Renal cortical epithelial cell (primary cell): Measurements from ENCODE around the gene CRACR2B. TPM values are rescaled to one million over a fixed set of nuclear protein-coding genes. Genes with fewer than 3 reads are reported as not detected.

Source experiments
- DNase-seq: peaks from one replicate; pipeline ENCODE4 v3.0.0-alpha.2; 2011; ENCODE audit warnings: low read depth
- total RNA-seq: library from RNA; depleted of rRNA; stranded (reverse); fragments of >200 nt; gene quantifications from 2 replicates; pipeline ENCODE4 v1.2.3, GENCODE V29; 2014

Gene CRACR2B
- total RNA-seq, 1 donor from 2014 or later, result 3.7 TPM

DNA sequence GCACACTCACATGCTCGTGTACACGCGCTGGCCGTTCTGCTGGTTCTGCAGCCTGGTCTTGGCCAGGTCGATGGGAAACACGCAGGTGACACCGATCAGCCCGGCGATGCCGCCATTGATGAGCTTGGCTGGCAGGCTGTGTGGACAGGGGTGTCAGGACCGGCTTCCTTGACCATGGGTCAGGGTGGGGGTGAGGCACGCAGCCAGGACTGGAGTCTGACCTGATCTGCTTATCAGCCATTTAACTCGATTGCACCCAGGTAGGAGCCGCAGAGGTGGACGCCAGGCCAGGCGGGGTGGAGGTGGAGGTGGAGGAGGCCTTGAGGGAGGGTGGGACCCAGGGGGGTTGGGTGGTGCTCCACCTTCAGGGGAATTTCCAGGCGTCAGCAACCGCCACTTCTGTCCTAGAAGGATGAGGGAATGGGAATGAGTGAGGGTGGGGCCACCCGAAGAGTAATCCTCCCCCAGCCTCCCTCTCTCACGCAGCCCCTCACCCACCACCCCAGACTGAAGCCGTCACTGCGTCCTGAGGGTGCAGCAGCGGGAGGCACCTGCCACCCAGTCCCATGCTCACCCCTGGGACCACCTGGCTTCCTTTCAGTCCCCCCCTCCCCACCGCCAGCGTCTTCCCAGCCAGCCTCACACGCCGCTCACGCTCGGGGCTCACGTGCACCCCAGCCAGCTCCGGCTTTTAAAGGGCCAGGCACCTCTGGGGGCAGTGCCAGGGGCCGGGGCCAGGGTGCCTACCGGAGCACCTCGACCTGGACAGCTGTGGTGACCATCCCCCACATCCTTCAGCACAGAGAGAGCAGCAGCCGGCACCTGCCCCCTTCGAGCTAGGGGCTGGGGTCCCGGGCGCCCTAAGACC, 32.7 kb upstream of the CRACR2B start:
- no peak for DNase-seq

DNA sequence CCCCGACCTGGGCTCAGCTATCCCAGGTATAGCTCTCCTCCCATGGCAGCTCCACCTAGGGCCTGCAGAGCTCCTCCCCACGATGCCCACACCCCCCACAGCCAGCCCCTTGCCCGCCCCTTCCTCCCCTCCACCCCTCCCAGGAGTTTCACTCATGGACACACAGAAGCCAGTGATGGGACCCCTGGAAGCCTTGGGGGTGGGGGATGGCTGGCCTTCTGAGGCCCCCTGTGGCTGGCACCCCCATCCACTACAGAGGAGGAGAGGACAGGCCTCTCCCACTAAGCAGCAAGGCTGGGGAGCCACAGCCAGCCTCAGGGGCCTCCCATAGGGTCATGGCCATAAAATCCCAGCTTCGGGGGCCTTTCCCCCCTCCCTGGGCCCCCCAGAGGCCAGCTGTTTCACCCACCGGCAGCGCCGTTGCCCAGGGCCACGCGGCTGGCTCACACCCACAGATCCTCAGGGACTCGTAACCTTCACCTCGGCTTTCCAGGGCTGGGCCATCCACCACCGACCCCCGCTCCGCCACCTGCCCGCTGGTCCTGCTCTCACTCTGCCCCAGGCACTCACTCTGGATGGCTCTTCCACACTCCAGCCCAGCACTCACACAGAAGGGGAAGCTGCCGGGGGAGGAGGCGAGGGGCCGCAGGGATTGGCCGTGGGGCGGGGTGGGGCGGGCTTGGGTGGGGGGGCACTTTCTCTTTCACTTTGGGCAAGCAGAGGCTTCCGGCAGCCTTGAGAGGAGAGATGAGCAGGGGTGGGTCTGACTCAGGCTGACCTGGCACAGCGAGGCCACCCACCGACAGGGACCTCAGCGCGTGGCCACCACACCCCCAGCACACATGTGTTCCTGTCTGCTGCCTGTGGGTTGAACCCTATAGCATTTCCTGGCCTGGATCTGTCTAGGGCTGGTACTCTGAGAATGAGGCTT, 31.8 kb upstream of the CRACR2B start:
- peak; percentile 46 for DNase-seq

- DNase-seq, result no peak
Observed at GRCh38 chr11:796565-797295, 31.0 kb upstream of the CRACR2B start.

DNA sequence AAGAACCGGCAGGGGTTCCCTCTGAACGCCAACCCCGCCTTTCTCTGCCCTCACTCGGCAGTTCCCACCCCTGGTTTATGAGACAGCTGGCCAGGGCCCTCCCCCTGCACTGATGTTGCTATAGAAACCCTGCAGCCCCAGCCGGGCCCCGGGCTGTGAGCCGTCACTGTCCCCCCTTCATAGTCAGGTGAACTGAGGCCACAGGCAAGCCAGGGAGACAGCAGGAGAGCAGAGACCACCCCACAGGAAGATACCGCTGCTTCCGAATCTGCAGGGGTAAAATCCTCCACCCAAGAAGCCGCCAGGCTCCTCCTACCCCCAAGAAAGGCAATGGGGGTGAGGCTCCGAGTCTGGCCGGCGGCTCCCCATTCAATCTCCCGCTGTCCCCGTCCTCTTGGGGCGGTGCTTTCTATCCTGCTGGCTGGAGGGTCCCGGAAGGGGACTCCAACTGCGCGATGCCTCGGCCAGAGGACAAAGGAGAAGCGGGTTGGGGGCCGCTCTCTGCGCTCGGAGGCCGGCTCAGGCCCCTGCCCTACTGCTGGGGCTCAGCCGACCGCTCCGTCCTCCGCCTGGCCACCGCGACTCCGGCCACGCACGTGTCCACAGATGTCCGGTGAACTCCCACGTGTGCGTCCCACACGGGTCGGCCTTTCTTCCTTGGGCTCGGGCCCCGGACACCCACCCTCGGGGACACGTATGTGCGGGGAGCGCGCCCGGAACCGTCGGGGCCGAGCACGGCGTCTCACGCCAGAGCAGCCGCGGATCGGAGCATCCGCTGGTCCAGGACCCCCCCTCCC, 30.2 kb upstream of the CRACR2B start:
- peak; percentile 42 for DNase-seq

DNA sequence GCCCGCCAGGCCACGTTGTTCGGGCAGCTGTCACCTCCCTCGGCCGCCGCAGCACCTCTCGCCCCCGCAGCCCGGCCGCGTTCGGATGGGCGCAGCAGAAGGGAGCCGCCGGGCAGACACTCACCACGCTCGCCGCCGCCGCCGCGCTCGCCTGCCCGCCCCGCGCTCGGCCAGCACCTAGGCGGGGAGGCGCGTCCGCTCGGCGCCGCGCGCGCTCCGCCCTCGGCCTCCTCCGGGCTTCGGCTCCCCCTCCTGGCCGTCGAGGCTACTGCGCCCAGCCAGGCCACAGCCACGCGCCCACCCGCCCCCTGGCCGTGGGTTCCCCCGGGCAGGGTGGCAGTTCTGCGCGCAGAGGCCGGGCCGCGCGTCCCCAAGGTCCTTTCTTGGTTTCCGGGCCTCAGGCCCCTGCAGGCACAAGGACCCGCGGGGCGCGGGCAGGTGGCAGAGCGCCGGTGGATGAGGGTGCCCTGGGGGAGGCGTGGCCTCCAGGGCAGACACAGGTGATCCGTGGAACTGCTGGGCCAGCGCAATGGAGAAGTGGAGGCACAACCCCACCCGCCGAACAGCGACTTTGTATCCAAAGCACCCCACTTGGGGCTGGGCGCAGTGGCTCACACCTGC, 29.5 kb upstream of the CRACR2B start, which contains the start of gene SLC25A22:
SLC25A22 (minus strand) TSS at position 189 of the 621 bp plus-strand sequence. CDS start 3,275 bp downstream, outside the sequence.
- peak; percentile 19 for DNase-seq

DNA sequence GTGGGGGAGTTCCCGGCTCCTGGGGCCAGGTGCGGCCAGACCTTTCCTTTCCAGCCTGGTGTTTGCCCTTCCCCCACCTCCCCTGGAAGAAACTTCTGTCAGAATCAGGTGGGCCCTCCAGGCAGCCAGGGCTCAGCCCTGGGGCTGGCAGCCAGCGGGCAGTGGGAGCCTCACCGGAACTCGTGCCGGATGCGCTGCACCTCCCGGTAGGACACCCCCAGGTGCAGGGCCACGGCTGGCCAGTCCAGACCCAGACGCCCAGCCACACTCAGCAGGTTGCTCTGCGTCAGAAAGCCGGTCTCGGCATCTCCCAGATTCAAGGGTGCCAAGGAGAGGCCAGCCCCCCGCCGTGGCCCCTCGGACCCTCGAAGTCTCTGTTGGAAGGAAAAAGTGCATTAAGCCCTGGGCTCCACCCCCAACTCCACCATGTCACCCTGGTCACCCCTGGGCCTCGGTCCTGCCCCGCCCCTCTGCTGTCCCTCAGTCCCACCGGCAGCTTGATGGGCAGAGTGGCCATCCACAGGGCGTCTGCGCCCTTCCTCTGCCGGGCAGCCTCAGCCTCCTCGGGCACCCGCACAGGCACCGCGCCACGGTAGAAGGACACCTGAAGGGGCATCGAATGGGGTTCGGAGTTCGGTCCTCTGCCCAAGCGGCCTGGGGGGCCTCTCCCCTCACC, 27.9 kb upstream of the CRACR2B start:
- no peak for DNase-seq

- no peak for DNase-seq
Observed at GRCh38 chr11:800473-800872, 27.2 kb upstream of the CRACR2B start.

GRCh38 chr11:801097-801780, 26.5 kb upstream of the CRACR2B start:
- DNase-seq, result no peak

DNA sequence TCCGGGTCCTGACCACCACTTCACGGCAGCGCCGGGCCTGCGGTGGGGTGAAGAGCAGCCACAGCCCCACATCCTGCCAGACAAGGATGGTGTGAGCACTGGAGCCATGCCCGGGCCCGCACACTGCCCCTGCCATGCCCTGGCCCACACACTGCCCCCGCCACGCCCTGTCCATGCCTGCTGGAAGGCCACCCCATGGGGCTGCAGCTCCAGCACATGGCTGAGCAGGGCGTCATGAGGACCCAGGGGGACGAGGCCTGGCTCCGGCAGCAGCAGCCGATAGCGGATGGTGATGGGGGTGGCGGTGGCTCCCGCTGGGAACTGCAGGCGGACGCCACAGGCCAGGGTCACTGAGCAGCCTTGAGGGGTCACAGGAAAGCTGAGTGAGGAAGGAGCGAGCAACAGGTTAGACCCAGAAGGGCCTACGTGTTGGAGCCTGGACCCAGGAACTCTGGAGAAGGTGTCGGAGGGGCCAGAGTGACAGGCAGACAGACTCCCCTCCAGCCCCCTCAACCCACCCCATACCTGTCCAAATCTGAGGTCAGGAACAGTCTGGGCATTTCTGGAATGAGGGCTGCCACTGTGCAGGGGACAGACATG, 25.6 kb upstream of the CRACR2B start:
- no peak for DNase-seq

GRCh38 chr11:802693-803466, 24.8 kb upstream of the CRACR2B start:
- DNase-seq, result no peak

GRCh38 chr11:803467-803742, 24.3 kb upstream of the CRACR2B start:
- DNase-seq, result no peak

DNA sequence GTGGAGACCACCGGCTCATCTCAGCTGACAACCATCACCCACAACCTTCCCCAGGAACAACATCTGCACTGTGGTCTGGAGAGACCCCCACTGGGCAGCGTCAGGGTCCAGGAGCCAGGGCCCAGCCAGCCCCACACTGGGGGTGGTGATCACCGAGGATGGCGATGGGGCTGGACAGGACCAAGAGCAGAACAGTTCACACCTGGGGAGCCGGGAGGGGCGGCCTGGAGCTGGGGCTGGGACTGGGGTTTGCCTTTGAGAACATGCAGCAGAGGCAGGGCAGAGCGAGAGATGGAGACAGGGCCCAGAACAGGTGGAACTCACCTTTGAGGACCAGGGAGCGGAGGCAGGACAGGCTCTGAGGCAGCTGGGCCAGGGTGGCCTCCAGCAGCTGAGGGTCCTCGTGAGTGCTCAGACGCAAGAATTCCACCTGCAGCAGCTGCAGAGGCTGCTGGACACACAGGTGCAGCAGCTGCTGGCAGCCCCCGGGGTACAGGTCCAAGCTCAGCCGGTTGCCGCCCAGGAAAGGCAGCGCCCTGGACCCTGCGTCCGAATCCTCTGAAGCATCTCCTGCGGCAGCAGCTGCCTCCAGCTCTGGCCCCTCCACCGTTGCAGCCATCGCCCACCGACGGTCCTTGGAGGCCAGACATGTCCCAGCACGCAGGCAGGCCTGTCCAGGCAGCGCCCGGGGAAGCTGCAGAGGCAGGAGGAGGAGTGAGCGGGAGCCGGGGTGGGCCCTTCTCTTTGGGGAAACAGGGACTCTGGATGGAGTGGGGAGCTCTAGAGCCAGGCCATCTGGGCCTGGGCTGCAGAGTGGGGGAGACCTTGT, 23.7 kb upstream of the CRACR2B start:
- no peak for DNase-seq

DNA sequence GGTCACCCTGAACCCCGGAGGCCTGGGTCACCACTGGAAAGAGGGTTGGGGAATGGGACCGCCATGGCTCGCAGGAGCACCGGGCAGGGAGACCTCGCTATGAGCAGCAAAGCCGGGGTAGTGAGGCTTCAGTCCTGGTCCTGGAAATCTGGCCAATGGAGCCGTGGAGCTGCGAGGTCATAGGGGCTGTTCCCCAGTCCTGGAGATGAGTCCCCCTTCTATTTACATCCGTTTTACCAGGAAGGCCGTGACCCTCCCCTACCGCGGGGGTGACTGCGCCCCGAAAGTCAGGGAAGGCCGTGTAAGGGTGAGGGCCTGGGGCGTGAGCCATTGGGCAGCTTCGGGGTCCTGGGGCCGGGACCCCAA, 23.1 kb upstream of the CRACR2B start:
- no peak for DNase-seq

DNA sequence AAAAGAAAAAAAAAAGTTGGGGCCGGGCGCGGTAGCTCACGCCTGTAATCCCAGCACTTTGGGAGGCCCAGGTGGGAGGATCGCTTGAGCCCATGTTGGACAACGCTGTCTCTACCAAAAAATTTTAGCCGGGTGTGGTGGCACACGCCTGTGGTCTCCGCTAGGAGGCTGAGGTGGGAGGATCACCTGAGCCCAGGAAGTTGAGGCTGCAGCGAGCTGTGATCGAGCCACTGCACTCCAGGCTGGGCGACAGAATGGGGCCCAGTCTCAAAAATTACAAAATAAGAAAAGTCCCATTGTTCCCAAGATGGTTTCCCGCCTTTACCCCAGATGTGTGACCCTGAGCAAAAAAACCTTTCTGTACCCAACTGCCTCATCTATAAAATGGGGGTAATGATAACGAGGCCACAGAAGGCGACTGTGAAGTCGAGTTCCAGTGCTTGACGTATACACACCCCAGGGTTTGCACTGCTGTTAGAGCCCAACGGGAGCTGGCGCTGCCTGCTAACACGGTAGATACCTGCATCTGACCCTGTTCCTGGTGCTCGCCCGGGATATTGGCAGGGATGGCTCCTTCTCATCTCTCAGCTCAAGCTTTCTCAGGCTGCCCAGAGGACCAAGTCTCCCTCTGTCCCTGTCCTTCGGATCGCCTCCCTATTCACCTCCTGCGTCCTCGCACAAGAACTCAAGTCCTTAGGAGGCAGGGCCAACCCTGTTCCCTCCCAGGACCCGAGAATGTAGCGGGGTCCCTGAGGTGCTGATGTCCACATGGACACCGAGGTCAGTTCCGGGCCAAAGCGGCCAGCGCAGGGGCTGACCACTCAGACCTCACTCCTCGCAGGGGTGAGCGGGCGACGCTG, 19.1 kb upstream of the CRACR2B start:
- DNase-seq, result peak; percentile 52

DNA sequence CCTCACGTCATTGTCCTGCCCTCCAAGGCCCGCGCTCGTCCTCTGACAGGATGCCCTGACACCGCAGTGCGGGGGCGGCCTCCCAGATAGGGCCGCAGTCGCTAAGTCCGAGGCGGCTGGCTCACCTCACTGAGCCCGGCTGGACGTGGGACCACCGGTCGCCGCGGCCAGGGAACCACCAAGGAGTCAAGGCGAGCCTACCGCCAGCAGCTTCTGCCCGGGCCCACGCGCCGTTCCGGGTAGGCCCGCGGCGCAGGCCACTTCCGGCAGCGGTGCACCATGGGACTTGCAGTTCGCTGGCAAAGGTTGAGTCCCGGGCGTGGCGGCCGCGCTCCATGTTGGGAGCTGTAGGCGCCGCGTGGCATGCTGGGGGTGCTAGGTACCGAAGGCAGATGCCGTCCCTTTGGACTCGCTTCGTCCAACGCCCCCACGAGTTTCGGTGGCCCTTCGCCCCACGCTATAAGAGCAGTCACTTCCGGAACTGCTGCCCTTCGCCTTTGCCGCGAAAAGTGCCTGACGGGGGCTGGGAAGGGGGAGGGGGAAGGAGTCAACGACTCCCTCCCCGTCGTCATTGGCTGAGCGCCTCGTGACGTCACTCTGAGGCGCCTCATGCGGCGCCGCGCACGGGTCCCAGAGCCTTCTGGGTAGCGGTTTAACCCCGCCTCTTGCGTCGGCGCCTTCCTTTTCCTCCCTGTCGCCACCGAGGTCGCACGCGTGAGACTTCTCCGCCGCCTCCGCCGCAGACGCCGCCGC, 18.3 kb upstream of the CRACR2B start, which contains the start of gene RPLP2:
RPLP2 (plus strand) TSS at position 681 of the 753 bp plus-strand sequence. CDS start 268 bp downstream, outside the sequence.
- peak; percentile 85 for DNase-seq
